ENCODE data around the gene LIF.
"Not testable (repeated sequence)": the region's sequence is repeated elsewhere in the genome, so short reads cannot be mapped to it uniquely, and the experiment has no call there.

Gene LIF

GRCh38 chr22:30205281-30206115 is 41.1 kb downstream of the LIF start:
- DNase-seq = no peak

- no peak for DNase-seq
Measured at GRCh38 chr22:30204742-30205111, 41.8 kb downstream of the LIF start.

- no peak for DNase-seq
Measured at GRCh38 chr22:30204015-30204741, 42.4 kb downstream of the LIF start.

GRCh38 chr22:30202531-30203006 is 44.0 kb downstream of the LIF start:
- no peak for DNase-seq

DNA sequence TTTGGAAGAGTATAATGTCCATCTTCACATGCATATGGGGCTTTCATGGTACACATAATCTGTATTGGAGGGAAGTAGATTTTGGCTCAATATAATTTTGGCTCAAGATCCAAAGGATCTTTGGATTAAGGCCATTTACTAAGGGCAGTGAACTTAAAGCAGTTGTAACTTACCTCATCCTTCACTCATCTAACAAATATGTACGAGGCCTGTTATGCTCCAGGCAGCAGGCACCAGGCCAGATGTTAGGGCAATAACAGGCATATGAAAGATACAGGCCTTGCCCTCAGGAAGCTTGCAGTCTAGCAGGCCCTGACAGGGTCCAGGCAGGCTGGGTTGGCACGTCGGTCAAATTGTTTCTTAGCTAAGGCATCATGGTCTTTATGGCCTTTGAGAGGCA is 44.6 kb downstream of the LIF start:
- DNase-seq = no peak

DNA sequence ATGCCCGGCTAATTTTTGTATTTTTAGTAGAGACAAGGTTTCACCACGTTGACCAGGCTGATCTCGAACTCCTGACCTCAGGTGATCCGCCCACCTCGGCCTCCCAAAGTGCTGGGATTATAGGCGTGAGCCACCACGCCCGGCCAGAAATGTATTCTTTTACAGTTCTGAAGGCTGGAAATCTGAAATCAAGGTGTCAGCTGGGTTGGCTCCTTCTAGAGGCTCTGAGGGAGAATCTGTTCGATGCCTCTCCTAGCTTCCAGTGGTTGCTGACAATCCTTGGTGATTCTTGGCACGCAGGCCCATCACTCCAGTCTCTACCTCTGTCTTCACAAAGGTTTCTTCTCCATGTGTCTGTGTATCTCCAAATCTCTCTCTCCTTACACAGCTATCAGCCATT is 45.7 kb downstream of the LIF start:
- DNase-seq = not testable (repeated sequence)

GRCh38 chr22:30198921-30199320 is 47.6 kb downstream of the LIF start:
- DNase-seq = no peak

- no peak for DNase-seq
Measured at GRCh38 chr22:30198152-30198825, 48.3 kb downstream of the LIF start.

- no peak for DNase-seq
Measured at GRCh38 chr22:30197389-30197788, 49.2 kb downstream of the LIF start.

GRCh38 chr22:30196880-30197336 is 49.7 kb downstream of the LIF start:
- DNase-seq = no peak

DNA sequence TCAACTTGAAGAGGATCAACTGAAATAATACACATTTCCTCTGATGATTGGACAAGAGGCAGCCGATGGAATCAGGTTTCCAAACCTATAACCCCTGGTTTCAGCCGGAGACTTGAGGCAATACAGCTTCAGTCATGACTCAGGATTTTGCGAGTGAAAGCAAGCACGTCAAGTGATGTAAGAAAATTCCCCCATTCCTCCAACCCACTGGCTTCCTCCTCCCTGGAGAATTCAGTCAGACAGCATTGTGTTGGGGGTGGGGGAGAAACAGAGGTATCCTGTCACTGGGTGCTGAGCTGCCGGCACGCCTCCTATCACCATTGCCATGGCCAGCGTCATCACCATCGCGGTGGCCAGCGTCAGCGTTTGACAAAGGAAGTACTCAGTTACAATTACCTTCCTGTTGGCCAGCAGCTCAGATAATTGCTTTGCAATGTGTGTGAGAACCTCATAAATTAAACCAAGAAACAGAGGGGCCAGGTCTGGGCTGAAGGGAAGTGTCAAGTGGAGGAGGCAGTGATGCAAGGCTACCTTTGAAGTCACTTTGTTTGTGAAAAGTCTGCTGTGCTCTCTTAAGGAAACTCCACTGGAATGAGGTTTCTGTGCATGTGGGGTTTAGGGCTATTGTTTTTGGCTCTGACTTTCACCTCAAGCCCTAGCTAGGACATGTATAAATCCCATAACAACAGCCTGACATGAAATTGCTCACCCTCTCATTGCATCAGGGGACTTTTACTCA is 50.2 kb downstream of the LIF start:
- peak; percentile 52 to 86 for DNase-seq

DNA sequence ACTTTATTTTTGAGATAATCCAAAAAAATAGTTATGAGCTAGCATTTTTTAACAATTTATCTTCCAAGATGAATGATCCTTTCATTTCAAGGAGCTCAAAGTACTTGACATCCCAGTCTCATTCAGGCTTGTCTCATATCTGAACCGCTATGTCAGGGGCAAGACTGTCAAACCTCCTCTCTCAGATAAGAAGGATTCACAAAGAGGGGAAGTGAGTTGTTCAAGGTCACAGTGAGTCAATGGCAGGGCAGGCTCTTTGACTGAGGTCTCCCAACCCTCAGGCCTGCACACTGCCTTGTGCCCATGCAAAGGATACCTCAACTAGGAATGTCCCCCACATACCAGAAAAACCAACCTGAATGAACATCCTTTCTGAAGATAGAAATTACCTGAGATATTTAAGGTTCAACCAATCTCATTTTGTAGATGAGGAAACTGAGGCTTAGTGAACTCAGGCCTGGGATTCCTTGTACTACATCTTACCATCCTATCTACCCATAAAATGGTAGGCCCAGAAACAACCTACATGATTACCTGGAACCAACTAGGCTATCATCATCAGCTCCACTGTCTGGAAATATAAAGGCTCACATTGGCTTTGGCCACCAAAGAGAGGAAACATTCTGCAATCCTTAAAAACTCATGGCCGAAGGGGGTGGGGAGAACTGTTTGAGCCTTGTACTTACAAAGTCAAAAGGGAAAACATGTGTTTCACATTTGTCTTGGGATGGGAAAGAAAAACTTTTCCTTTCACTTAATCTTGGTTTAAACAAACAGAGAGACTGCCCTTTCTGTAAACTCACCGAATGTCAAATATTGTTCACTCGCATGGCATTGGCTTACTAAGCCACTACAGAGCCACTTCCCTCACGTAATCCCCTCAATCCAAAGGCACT is 51.1 kb downstream of the LIF start:
- no peak for DNase-seq

GRCh38 chr22:30193031-30193775 is 53.4 kb downstream of the LIF start:
- no peak for DNase-seq

GRCh38 chr22:30192427-30192826 is 54.1 kb downstream of the LIF start:
- no peak for DNase-seq

DNA sequence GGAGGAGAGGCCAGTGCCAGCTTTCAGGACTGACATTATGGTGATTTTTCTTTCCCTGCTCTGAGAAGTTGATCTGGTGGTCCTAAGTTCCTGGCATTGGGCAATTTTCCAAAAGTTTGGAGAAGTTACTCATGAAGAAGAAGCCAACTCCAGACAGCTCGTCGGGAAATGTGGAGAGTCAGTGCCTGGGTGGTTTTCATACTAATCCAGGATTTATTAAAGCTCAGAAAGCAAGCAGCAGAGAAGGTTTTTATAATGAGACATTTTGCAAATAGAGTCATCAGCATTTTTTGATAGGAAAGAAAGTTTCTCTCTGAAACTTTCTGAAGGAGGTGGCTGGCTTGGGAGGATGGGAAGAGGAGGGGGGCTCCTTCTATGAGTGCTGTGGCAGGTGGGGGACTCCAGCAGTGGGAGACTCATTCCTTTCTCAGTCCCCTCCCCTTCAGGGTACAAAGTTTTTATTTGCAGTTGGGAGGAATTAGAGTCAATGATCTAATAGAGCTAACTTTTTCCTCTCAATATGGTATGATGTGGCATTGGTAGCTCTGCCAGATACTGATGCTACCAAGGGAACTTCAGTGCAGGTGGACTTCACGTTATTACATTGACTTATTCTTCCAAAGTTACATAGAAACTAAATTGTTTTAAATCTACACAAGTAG is 55.4 kb downstream of the LIF start:
- no peak for DNase-seq

GRCh38 chr22:30190574-30190973 is 56.0 kb downstream of the LIF start:
- DNase-seq = no peak

All from CD4-positive, alpha-beta T cell treated with Interferon alpha-2 for 1 hour (primary cell).